Mononuclear cell (primary cell): ENCODE results near the gene CRELD1. TPM values are rescaled to one million over a fixed set of nuclear protein-coding genes. Genes with fewer than 3 reads are reported as not detected.

ENCODE experiments used
- H3K27me3 ChIP-seq: 2 replicates; pipeline ENCODE4 v1.6.0; 2011; ENCODE audit warnings: low read length, control low read depth; ENCODE audit not compliant: insufficient read depth
- H3K4me1 ChIP-seq: 2 replicates; pipeline ENCODE4 v1.5.1; 2011; ENCODE audit warnings: mild to moderate bottlenecking, low read length, control low read depth; ENCODE audit not compliant: insufficient read depth
- H3K4me3 ChIP-seq: 2 replicates; pipeline ENCODE4 v1.5.1; 2011; ENCODE audit warnings: mild to moderate bottlenecking, low read length, moderate library complexity
- H3K9me3 ChIP-seq: 2 replicates; pipeline ENCODE4 v1.5.1; 2011; ENCODE audit warnings: low read depth, mild to moderate bottlenecking, control low read depth, low read length
- total RNA-seq: library from RNA; depleted of rRNA; stranded (reverse); fragments of >200 nt; gene quantifications from one replicate; pipeline ENCODE4 v1.2.3, GENCODE V29; 2012

CRELD1 gene
- total RNA-seq, 1 donor: 7.2 TPM

GRCh38 chr3:9951598-9951961 lies 17.9 kb downstream of the CRELD1 start:
- Histone ChIP-seq H3K9me3 (no peaks in the 10 kb centered on the region), H3K4me3 (peak overlapping the region; percentile 43)

GRCh38 chr3:9951962-9952805 lies 18.6 kb downstream of the CRELD1 start, which contains the start of gene PRRT3:
TSS of gene PRRT3 (minus strand) at chr3:9952408. CDS start at chr3:9950115, 2,293 bp downstream.
- peaks cover 14% of the 10 kb centered on the region for H3K4me1 ChIP-seq
- peak within 1 kb of the TSS; percentile 43 for H3K4me3 ChIP-seq
- no peaks in the 10 kb centered on the region for H3K27me3 ChIP-seq
- no peaks in the 10 kb centered on the region for H3K9me3 ChIP-seq

More at GRCh38 chr3:9951598-9951961, 17.9 kb downstream of the CRELD1 start:
- H3K27me3 ChIP-seq: no peaks in the 10 kb centered on the region
- H3K4me1 ChIP-seq: peaks cover 18% of the 10 kb centered on the region

DNA sequence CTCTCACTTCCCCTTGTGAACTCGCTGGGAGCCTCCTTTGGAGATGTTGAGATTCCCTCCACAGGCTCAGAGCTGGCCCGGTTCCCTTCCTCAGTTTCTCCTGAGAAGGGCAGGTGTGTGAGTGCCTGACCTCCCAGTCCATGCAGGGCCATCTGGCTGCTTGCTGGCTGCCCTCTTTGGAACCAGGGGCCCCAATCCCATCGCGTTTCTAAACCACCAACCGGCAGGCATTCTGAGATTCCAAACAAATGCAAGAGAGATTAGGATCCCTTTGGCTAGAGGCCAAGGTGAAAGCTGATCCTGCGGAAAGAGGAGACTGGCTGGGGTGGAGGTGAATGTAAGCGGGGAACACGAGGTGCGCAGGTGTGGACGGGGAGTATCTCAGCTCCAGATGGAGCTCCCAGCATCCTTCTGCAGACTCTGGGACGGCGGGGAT lies 21.5 kb downstream of the CRELD1 start:
- no peaks in the 10 kb centered on the region for H3K9me3 ChIP-seq
- H3K27me3 ChIP-seq: no peaks in the 10 kb centered on the region
- peaks cover 14% of the 10 kb centered on the region for H3K4me1 ChIP-seq
- no peak overlapping the region for H3K4me3 ChIP-seq

DNA sequence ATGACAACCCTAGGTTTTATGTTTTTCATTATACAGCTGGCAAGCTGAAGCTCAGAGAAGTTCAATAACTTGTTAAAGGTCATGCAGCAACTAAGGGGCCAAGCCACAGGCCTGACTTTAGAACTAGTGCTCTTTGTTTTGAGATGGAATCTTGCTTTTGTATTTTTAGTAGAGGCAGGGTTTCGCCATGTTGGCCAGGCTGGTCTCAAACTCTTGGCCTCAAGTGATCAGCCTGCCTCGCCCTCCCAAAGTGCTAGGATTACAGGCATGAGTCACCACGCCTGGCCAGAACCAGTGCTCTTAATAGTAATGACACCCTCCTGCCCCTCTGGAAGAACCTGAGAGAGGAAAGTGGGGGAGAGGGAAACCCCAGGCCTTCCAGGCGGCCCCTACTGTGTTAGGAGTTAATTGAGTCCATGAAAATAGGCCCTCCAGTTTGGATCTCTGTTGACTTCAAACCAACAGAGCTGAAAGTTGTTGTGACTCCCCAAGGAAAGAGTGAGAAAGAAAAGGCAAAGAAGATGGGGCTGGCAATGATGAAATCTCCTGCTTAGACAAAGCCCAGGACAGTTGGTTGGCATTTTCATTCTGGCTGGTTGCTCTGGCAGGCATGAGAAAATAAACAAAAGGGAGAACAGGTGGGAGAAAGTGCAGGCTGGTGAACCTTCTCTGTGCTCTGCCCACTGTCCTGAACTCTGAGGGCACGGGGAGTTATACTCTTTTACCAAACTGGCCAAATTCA lies 22.1 kb downstream of the CRELD1 start:
- H3K4me3 ChIP-seq: no peak overlapping the region
- no peaks in the 10 kb centered on the region for H3K9me3 ChIP-seq
- H3K4me1 ChIP-seq: peaks cover 14% of the 10 kb centered on the region
- H3K27me3 ChIP-seq: no peaks in the 10 kb centered on the region

GRCh38 chr3:9957214-9957613 lies 23.6 kb downstream of the CRELD1 start:
- Histone ChIP-seq H3K27me3 (no peaks in the 10 kb centered on the region), H3K9me3 (no peaks in the 10 kb centered on the region), H3K4me1 (peaks cover under 1% of the 10 kb centered on the region), H3K4me3 (no peak overlapping the region)

DNA sequence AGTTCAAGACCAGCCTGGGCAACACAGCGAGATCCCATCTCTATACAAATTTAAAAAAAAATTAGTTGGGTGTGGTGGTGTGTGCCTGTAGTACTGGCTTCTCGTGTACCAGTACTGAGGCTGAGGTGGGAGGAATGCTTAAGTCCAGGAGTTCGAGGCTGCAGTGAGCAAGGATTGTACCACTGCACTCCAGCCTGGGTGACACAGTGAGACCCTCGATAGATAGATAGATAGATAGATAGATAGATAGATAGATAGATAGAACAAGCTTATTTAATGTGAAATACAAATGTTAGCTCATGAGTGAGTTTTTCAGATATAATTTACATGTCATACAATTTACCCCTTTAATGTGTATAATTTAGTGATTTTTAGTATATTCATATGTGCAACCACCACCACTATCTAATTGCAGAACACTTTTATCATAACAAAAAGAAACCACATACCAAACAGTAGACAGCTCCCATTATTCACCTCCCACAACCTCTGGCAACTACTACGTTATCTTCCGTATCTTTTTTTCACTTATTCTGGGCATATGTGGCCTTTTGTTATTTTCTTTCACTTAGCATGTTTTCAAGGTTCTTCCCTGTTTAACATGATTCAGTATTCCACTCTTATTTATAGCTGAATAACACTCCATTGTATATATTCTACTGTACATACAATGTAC lies 31.7 kb downstream of the CRELD1 start:
- Histone ChIP-seq H3K9me3 (no peaks in the 10 kb centered on the region), H3K4me3 (no peak overlapping the region), H3K27me3 (no peaks in the 10 kb centered on the region), H3K4me1 (no peaks in the 10 kb centered on the region)

DNA sequence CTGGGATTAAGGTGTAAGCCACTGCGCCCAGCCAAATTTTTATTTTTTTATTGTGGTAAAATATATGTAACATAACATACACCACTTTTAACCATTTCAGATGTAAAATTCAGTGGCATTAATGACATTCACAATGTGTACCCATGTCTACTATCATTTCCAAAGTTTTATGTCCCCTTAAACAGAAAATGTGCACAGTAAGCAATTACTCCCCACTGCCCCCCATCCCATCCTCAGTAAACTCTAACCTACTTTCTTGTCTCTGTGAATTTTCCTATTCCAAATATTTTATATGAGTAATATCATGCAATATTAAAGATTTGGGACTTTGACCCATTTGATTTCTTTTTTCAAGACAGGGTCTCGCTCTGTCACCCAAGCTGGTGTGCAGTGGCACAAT lies 33.2 kb downstream of the CRELD1 start:
- Histone ChIP-seq H3K4me3 (no peak overlapping the region), H3K9me3 (no peaks in the 10 kb centered on the region), H3K27me3 (no peaks in the 10 kb centered on the region), H3K4me1 (no peaks in the 10 kb centered on the region)

DNA sequence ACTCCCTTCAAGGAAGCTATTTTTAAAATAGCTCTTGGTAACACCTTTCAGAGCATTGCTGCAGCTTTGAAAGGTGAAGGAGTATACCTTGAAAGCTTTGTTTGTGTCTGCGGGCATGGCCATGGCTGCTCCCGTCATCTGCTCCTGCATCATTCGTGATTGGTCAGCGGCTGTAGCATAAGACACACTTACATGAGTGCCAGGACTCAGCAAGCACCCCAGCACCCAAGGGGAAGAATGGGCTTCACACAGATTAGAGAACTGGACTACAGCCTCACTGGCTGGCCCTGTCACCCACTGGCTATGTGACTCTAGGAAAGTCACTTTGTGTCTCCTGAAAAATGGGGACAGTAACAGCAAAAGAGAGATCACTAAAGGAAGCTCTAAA lies 36.0 kb downstream of the CRELD1 start:
- Histone ChIP-seq H3K4me1 (no peaks in the 10 kb centered on the region), H3K9me3 (no peaks in the 10 kb centered on the region)

GRCh38 chr3:9970020-9970652 lies 36.5 kb downstream of the CRELD1 start:
- Histone ChIP-seq H3K27me3 (no peaks in the 10 kb centered on the region), H3K9me3 (no peaks in the 10 kb centered on the region), H3K4me3 (no peak overlapping the region), H3K4me1 (no peaks in the 10 kb centered on the region)

More for the DNA sequence above, 36.0 kb downstream of the CRELD1 start:
- Histone ChIP-seq H3K27me3 (no peaks in the 10 kb centered on the region), H3K4me3 (no peak overlapping the region)

- H3K4me1 ChIP-seq: peaks cover 37% of the 10 kb centered on the region
- no peaks in the 10 kb centered on the region for H3K27me3 ChIP-seq
- H3K4me3 ChIP-seq: no peak overlapping the region
- H3K9me3 ChIP-seq: no peaks in the 10 kb centered on the region
Measured at GRCh38 chr3:9976721-9977709, 43.4 kb downstream of the CRELD1 start.

- Histone ChIP-seq H3K4me3 (no peak overlapping the region), H3K27me3 (no peaks in the 10 kb centered on the region), H3K9me3 (no peaks in the 10 kb centered on the region), H3K4me1 (peaks cover 37% of the 10 kb centered on the region)
Measured at GRCh38 chr3:9978710-9979305, 45.2 kb downstream of the CRELD1 start.

- Histone ChIP-seq H3K27me3 (no peaks in the 10 kb centered on the region), H3K9me3 (no peaks in the 10 kb centered on the region)
Measured at GRCh38 chr3:9980251-9980650, 46.6 kb downstream of the CRELD1 start.

GRCh38 chr3:9986230-9986725 lies 52.6 kb downstream of the CRELD1 start:
- peaks cover 24% of the 10 kb centered on the region for H3K4me1 ChIP-seq
- no peaks in the 10 kb centered on the region for H3K27me3 ChIP-seq
- H3K9me3 ChIP-seq: no peaks in the 10 kb centered on the region
- peak overlapping the region; percentile 72 for H3K4me3 ChIP-seq

More at GRCh38 chr3:9980251-9980650, 46.6 kb downstream of the CRELD1 start:
- H3K4me3 ChIP-seq: no peak overlapping the region
- H3K4me1 ChIP-seq: peaks cover 39% of the 10 kb centered on the region
